MM.1S (cell line): ENCODE data around the gene TMSB10.

Experiments
- DNase-seq: peaks from one replicate; pipeline ENCODE4 v3.0.0-alpha.2; 2015
- H2AFZ ChIP-seq: fragments of 300-600 bp; sonication (generic); 2 replicates; pipeline ENCODE4 v1.6.0; 2016; ENCODE audit warnings: antibody characterized with exemption, low read length
- H3F3A ChIP-seq: fragments of 300-600 bp; sonication (generic); 2 replicates; pipeline ENCODE4 v1.6.1; 2016; ENCODE audit warnings: mild to moderate bottlenecking, antibody characterized with exemption, low read length, moderate library complexity, mixed read lengths; ENCODE audit not compliant: insufficient read depth
- H3K27ac ChIP-seq: fragments of 300-600 bp; sonication (generic); 2 replicates; pipeline ENCODE4 v1.5.1; 2016; ENCODE audit warnings: mild to moderate bottlenecking, low read length
- H3K27me3 ChIP-seq: fragments of 300-600 bp; sonication (generic); replicated peaks from 2 replicates; pipeline ENCODE4 v1.6.0; 2016; ENCODE audit warnings: low read length; ENCODE audit not compliant: insufficient read depth
- H3K36me3 ChIP-seq: fragments of 300-600 bp; sonication (generic); replicated peaks from 2 replicates; pipeline ENCODE4 v1.6.1; 2016; ENCODE audit warnings: mild to moderate bottlenecking, low read length, mixed read lengths; ENCODE audit not compliant: insufficient read depth
- H3K4me1 ChIP-seq: fragments of 300-600 bp; sonication (generic); 2 replicates; pipeline ENCODE4 v1.6.1; 2016; ENCODE audit warnings: low read length, mixed read lengths
- H3K4me2 ChIP-seq: fragments of 300-600 bp; sonication (generic); 2 replicates; pipeline ENCODE4 v1.6.0; 2016; ENCODE audit warnings: low read depth, low read length
- H3K4me3 ChIP-seq: fragments of 300-600 bp; sonication (generic); 2 replicates; pipeline ENCODE4 v1.5.1; 2016; ENCODE audit warnings: low read length, mixed read lengths
- H3K79me2 ChIP-seq: fragments of 300-600 bp; sonication (generic); 2 replicates; pipeline ENCODE4 v1.6.1; 2016; ENCODE audit warnings: mixed run types, low read length, mixed read lengths
- H3K9ac ChIP-seq: fragments of 300-600 bp; sonication (generic); 2 replicates; pipeline ENCODE4 v1.6.1; 2016; ENCODE audit warnings: low read length, mixed read lengths
- H3K9me2 ChIP-seq: fragments of 300-600 bp; sonication (generic); replicated peaks from 2 replicates; pipeline ENCODE4 v1.6.1; 2016; ENCODE audit warnings: mild to moderate bottlenecking, low read length, mixed read lengths; ENCODE audit not compliant: insufficient read depth
- H3K9me3 ChIP-seq: fragments of 300-600 bp; sonication (generic); replicated peaks from 2 replicates; pipeline ENCODE4 v1.6.1; 2016; ENCODE audit warnings: mild to moderate bottlenecking, low read length, mixed read lengths; ENCODE audit not compliant: insufficient read depth
- H4K20me1 ChIP-seq: fragments of 300-600 bp; sonication (generic); 2 replicates; pipeline ENCODE4 v1.6.1; 2016; ENCODE audit warnings: mild to moderate bottlenecking, low read length, moderate library complexity, mixed read lengths; ENCODE audit not compliant: insufficient read depth
- CTCF ChIP-seq: fragments of 300-600 bp; sonication (generic); IDR thresholded peaks from 2 replicates; pipeline ENCODE4 v1.5.1; 2016; ENCODE audit warnings: antibody characterized with exemption, low read length, mixed read lengths
- EZH2 ChIP-seq: fragments of 300-600 bp; sonication (generic); optimal IDR thresholded peaks from 2 replicates; pipeline ENCODE3; 2017; ENCODE audit warnings: low read depth, mild to moderate bottlenecking, antibody characterized with exemption, low read length, mixed read lengths
- EZH2phosphoT487 ChIP-seq: fragments of 300-600 bp; sonication (generic); IDR thresholded peaks from 2 replicates; pipeline ENCODE4 v1.6.1; 2018; ENCODE audit warnings: antibody characterized with exemption, low read length

The TMSB10 gene

GRCh38 chr2:84906108-84906899 is 848 bp downstream of the TMSB10 start:
- Histone ChIP-seq H3K27ac (peak overlapping the region; percentile 59; the same call in 1 of the 2 replicates), H3K4me2 (peak overlapping the region; percentile 64), H4K20me1 (no peaks in the 10 kb centered on the region), H3K79me2 (peaks cover 12% of the 10 kb centered on the region), H3K9me2 (no peaks in the 10 kb centered on the region), H3K4me3 (peak overlapping the region; percentile 74), H3K36me3 (no peaks in the 10 kb centered on the region), H3K9ac (peak overlapping the region; percentile 62), H3K4me1 (peaks cover 16% of the 10 kb centered on the region), H3K9me3 (no peaks in the 10 kb centered on the region), H2AFZ (peak overlapping the region; percentile 53), H3F3A (peaks cover 5% of the 10 kb centered on the region; the same call in 1 of the 2 replicates), H3K27me3 (no peaks in the 10 kb centered on the region)
- TF ChIP-seq CTCF (no peak), EZH2 (no peak), EZH2phosphoT487 (no peak)
- peak; percentile 37 for DNase-seq

- Histone ChIP-seq H3K9me3 (no peaks in the 10 kb centered on the region), H3K9me2 (no peaks in the 10 kb centered on the region), H3K4me2 (peak overlapping the region; percentile 64), H3K4me3 (peak overlapping the region; percentile 74), H3K79me2 (peaks cover 12% of the 10 kb centered on the region), H2AFZ (no peak overlapping the region), H3K36me3 (no peaks in the 10 kb centered on the region), H3F3A (peaks cover 5% of the 10 kb centered on the region; the same call in 1 of the 2 replicates), H3K27ac (no peak overlapping the region), H3K4me1 (peaks cover 16% of the 10 kb centered on the region), H3K9ac (no peak overlapping the region), H4K20me1 (no peaks in the 10 kb centered on the region), H3K27me3 (no peaks in the 10 kb centered on the region)
- no peak for TF ChIP-seq CTCF
- no peak for TF ChIP-seq EZH2phosphoT487
- no peak for TF ChIP-seq EZH2
- no peak for DNase-seq
Observed at GRCh38 chr2:84906900-84907714, 1.7 kb downstream of the TMSB10 start.

- H3K9ac ChIP-seq: no peak overlapping the region
- no peaks in the 10 kb centered on the region for H3K27me3 ChIP-seq
- no peaks in the 10 kb centered on the region for H3K36me3 ChIP-seq
- DNase-seq: peak; percentile 25
- no peak overlapping the region for H2AFZ ChIP-seq
- H4K20me1 ChIP-seq: no peaks in the 10 kb centered on the region
- H3K9me3 ChIP-seq: no peaks in the 10 kb centered on the region
- no peaks in the 10 kb centered on the region for H3K9me2 ChIP-seq
- no peak overlapping the region for H3K4me2 ChIP-seq
- peaks cover 16% of the 10 kb centered on the region for H3K4me1 ChIP-seq
- H3K79me2 ChIP-seq: peaks cover 12% of the 10 kb centered on the region
- H3F3A ChIP-seq: peaks cover 5% of the 10 kb centered on the region; the same call in 1 of the 2 replicates
- H3K4me3 ChIP-seq: no peak overlapping the region
- no peak for TF ChIP-seq EZH2phosphoT487
- TF ChIP-seq CTCF: no peak
- TF ChIP-seq EZH2: no peak
- no peak overlapping the region for H3K27ac ChIP-seq
Observed at GRCh38 chr2:84908948-84909713, 3.7 kb downstream of the TMSB10 start.
